ENCODE results near the gene PFKFB4.

Gene PFKFB4

GRCh38 chr3:48581621-48582481, 25.2 kb upstream of the PFKFB4 start:
- no peak for DNase-seq

GRCh38 chr3:48576647-48577046, 20.0 kb upstream of the PFKFB4 start:
- DNase-seq = no peak

GRCh38 chr3:48575366-48575765, 18.8 kb upstream of the PFKFB4 start:
- no peak for DNase-seq

GRCh38 chr3:48573973-48574585, 17.5 kb upstream of the PFKFB4 start:
- no peak for DNase-seq

- DNase-seq = no peak
Measured at GRCh38 chr3:48572517-48572916, 15.9 kb upstream of the PFKFB4 start.

- no peak for DNase-seq
Measured at GRCh38 chr3:48571938-48572337, 15.3 kb upstream of the PFKFB4 start.

- no peak for DNase-seq
Measured at GRCh38 chr3:48569808-48570450, 13.3 kb upstream of the PFKFB4 start.

- no peak for DNase-seq
Measured at GRCh38 chr3:48569400-48569799, 12.8 kb upstream of the PFKFB4 start.

- DNase-seq = no peak
Measured at GRCh38 chr3:48568476-48568875, 11.9 kb upstream of the PFKFB4 start.

- no peak for DNase-seq
Measured at GRCh38 chr3:48567500-48567899, 10.9 kb upstream of the PFKFB4 start.

GRCh38 chr3:48567090-48567489, 10.5 kb upstream of the PFKFB4 start:
- DNase-seq = no peak

GRCh38 chr3:48566401-48566760, 9.8 kb upstream of the PFKFB4 start:
- no peak for DNase-seq

GRCh38 chr3:48565591-48566400, 9.2 kb upstream of the PFKFB4 start:
- no peak for DNase-seq

GRCh38 chr3:48565186-48565585, 8.6 kb upstream of the PFKFB4 start:
- DNase-seq = no peak

GRCh38 chr3:48564667-48565066, 8.1 kb upstream of the PFKFB4 start:
- DNase-seq = no peak

- DNase-seq = no peak
Measured at GRCh38 chr3:48564022-48564421, 7.4 kb upstream of the PFKFB4 start.

- DNase-seq = no peak
Measured at GRCh38 chr3:48563382-48563918, 6.8 kb upstream of the PFKFB4 start, which contains the start of gene UCN2. Gene UCN2 (minus strand): TSS chr3:48563781. CDS start chr3:48563124, 657 bp downstream.

- no peak for DNase-seq
Measured at GRCh38 chr3:48562367-48563095, 5.9 kb upstream of the PFKFB4 start.

GRCh38 chr3:48561045-48561736, 4.6 kb upstream of the PFKFB4 start:
- no peak for DNase-seq

GRCh38 chr3:48560648-48561018, 4.0 kb upstream of the PFKFB4 start:
- no peak for DNase-seq

- no peak for DNase-seq
Measured at GRCh38 chr3:48558493-48559134, 2.0 kb upstream of the PFKFB4 start.

Measured in stimulated activated CD4-positive, alpha-beta T cell treated with anti-CD3 and anti-CD28 coated beads, Interleukin-1b, Interleukin-23, amount 100 ng/mL, for 48 hours (primary cell).